ENCODE measurements around the gene BSX. TPM values are rescaled to one million over a fixed set of nuclear protein-coding genes. Genes with fewer than 3 reads are reported as not detected.

The BSX gene
- not detected in 2 replicates for total RNA-seq
- total RNA-seq (2013): not detected
- not detected in 2 replicates for polyA plus RNA-seq
- not detected in 2 replicates for polyA minus RNA-seq

DNA sequence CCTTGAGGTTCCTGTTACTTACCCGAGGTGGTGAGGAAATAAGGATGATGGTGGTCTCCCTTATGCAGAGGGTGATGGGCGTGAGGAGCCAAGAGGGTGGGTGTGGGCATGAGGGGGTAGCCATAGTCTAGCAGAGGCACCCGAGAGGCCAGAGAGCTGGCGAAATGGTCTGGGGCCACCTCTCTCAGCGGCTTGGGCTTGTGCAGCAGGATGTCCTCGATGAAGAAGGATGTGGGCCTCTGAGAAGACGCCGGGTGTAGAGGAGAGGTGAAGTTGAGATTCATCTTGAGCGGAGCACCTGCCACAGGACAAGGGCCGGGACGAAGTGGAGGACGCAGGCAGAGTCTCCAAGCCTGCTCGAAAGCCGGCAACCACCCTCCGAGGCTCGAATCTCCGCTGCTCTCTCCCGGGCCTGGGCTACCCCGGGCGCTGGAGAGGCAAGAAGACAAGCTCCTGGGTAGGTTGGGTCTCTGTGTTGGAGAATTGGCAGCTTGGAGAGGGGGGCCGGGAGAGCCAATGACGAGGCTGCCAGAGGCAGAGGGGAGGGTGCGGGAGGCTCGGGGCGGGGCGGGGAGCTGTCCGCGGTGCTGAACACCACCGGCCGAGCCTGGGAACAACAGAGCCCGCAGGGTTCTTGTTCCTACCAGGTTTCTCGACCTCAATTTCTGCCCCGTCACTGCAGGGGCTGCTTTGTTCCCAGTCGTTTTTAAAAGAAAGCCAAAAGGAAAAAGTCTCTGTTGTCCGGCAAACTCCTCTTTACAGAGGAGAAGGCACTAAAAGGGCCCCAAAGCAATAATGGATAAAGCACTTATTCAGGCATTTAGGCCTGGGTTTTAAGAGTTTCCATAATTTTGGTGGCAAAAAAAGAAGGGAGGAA, at the start of gene BSX:
Gene BSX, minus strand, starts transcription at position 447 of the 877 bp plus-strand sequence. Its CDS starts 163 bp downstream, at position 284.
- Histone ChIP-seq H3K9ac (ENCODE audit: low read length) (no peak within 1 kb of the TSS), H3K9me3 (ENCODE audit: control extremely low read depth in 1 of 3, control insufficient read depth in 2 of 3, insufficient read depth in 1 of 3, low read length in 2 of 3) (peaks cover 0 to 35% (median 0%) of the 10 kb centered on the region in 3 donors), H2AFZ (ENCODE audit: insufficient read depth, low read depth, low read length, poor library complexity, severe bottlenecking) (no peak within 1 kb of the TSS), H4K20me1 (ENCODE audit: control insufficient read depth, insufficient read depth, low read length, poor library complexity, severe bottlenecking) (no peaks in the 10 kb centered on the region), H3K4me3 (ENCODE audit: control extremely low read depth in 1 of 5, extremely low read depth in 1 of 5, insufficient read depth in 1 of 5, low read depth in 2 of 5, low read length in 4 of 5) (no peak within 1 kb of the TSS), H3K36me3 (replicated peaks in 1 of 2; ENCODE audit: control extremely low read depth in 1 of 2, control insufficient read depth in 1 of 2, extremely low read depth in 1 of 2, insufficient read depth in 2 of 2, low read length in 1 of 2) (no peaks in the 10 kb centered on the region), H3K27me3 (replicated peaks in 1 of 4; ENCODE audit: control extremely low read depth in 1 of 4, control insufficient read depth in 3 of 4, insufficient read depth in 4 of 4, low read length in 3 of 4) (peaks cover 0 to 87% (median 74%) of the 10 kb centered on the region in 4 experiments), H3K79me2 (ENCODE audit: control insufficient read depth, insufficient read depth, low read length) (no peaks in the 10 kb centered on the region), H3K27ac (ENCODE audit: low read length in 2 of 2) (no peak within 1 kb of the TSS), H3K4me2 (replicated peaks; ENCODE audit: low read depth, low read length, poor library complexity, severe bottlenecking) (no peak within 1 kb of the TSS), H3K4me1 (ENCODE audit: control insufficient read depth in 2 of 2, insufficient read depth in 2 of 2, low read length in 2 of 2) (peaks cover 26 to 45% of the 10 kb centered on the region in 2 donors)
- ChIA-PET POLR2A (no interaction called here), CTCF (no interaction called here)
- TF ChIP-seq, protein P1, sequence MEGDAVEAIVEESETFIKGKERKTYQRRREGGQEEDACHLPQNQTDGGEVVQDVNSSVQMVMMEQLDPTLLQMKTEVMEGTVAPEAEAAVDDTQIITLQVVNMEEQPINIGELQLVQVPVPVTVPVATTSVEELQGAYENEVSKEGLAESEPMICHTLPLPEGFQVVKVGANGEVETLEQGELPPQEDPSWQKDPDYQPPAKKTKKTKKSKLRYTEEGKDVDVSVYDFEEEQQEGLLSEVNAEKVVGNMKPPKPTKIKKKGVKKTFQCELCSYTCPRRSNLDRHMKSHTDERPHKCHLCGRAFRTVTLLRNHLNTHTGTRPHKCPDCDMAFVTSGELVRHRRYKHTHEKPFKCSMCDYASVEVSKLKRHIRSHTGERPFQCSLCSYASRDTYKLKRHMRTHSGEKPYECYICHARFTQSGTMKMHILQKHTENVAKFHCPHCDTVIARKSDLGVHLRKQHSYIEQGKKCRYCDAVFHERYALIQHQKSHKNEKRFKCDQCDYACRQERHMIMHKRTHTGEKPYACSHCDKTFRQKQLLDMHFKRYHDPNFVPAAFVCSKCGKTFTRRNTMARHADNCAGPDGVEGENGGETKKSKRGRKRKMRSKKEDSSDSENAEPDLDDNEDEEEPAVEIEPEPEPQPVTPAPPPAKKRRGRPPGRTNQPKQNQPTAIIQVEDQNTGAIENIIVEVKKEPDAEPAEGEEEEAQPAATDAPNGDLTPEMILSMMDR (IDR thresholded peaks at IDR 0.05): no peak
- no peak for TF ChIP-seq EZH2 (IDR thresholded peaks at IDR 0.05; ENCODE audit: borderline replicate concordance, insufficient read depth, low read depth, low read length, poor library complexity, severe bottlenecking)
- Mint-ChIP-seq H3K27ac (peak within 1 kb of the TSS; percentile 3), H3K27me3 (peaks cover 79% of the 10 kb centered on the region), H3K9me3 (ENCODE audit: insufficient read depth) (no peaks in the 10 kb centered on the region), H3K4me1 (peaks cover 27% of the 10 kb centered on the region), H3K4me3 (no peak within 1 kb of the TSS)
- intact Hi-C loops (cut with micrococcal nuclease): no loop called here
- 8% methylated on average over 33 of the region's 35 CpGs for WGBS (ENCODE audit: insufficient coverage)
- DNase-seq (peak; percentile 49), ATAC-seq (ENCODE audit: low read depth) (peak; percentile 31)

DNA sequence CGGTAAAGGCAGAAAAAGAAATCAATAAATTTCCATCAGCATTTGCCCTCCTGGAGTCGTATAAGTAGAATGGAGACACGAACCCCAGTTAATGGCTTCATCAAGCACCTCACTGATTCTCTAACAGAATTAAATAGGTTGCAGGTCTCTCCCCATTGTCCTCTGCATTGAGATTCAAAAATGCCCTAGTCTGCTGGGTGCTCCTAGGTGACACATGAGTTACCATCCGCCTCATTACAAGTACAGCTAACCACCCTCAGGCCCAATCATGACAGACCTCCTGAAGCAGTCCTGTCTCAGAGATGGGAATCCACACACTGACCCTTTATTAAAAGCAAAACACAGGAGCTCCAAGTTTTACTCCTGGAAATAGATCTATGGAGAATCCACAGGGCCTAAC, 48.9 kb upstream of the BSX start:
- Histone ChIP-seq H3K79me2 (ENCODE audit: control insufficient read depth, insufficient read depth, low read length) (no peaks in the 10 kb centered on the region), H3K9me3 (ENCODE audit: control extremely low read depth in 1 of 3, control insufficient read depth in 2 of 3, insufficient read depth in 1 of 3, low read length in 2 of 3) (no peaks in the 10 kb centered on the region), H3K4me1 (ENCODE audit: control insufficient read depth in 2 of 2, insufficient read depth in 2 of 2, low read length in 2 of 2) (no peaks in the 10 kb centered on the region), H3K27ac (ENCODE audit: low read length in 2 of 2) (no peak overlapping the region), H2AFZ (ENCODE audit: insufficient read depth, low read depth, low read length, poor library complexity, severe bottlenecking) (no peak overlapping the region), H3K27me3 (replicated peaks in 1 of 4; ENCODE audit: control extremely low read depth in 1 of 4, control insufficient read depth in 3 of 4, insufficient read depth in 4 of 4, low read length in 3 of 4) (no peaks in the 10 kb centered on the region), H4K20me1 (ENCODE audit: control insufficient read depth, insufficient read depth, low read length, poor library complexity, severe bottlenecking) (no peaks in the 10 kb centered on the region), H3K9ac (ENCODE audit: low read length) (no peak overlapping the region), H3K4me3 (ENCODE audit: control extremely low read depth in 1 of 5, extremely low read depth in 1 of 5, insufficient read depth in 1 of 5, low read depth in 2 of 5, low read length in 4 of 5) (no peak overlapping the region), H3K4me2 (replicated peaks; ENCODE audit: low read depth, low read length, poor library complexity, severe bottlenecking) (no peak overlapping the region), H3K36me3 (replicated peaks in 1 of 2; ENCODE audit: control extremely low read depth in 1 of 2, control insufficient read depth in 1 of 2, extremely low read depth in 1 of 2, insufficient read depth in 2 of 2, low read length in 1 of 2) (no peaks in the 10 kb centered on the region)
- Mint-ChIP-seq H3K9me3 (ENCODE audit: insufficient read depth) (no peaks in the 10 kb centered on the region), H3K4me1 (no peaks in the 10 kb centered on the region), H3K4me3 (no peak overlapping the region), H3K27me3 (peaks cover 8% of the 10 kb centered on the region), H3K27ac (no peak overlapping the region)
- intact Hi-C loops (cut with micrococcal nuclease): no loop called here
- TF ChIP-seq EZH2 (IDR thresholded peaks at IDR 0.05; ENCODE audit: borderline replicate concordance, insufficient read depth, low read depth, low read length, poor library complexity, severe bottlenecking): no peak
- TF ChIP-seq, protein P1 (IDR thresholded peaks at IDR 0.05): no peak
- CTCF ChIA-PET: interaction anchor here (0.8 to 1.6 kb wide), 2 partner anchors 9 to 24 kb away, joined by 3 to 8 read pairs; no protein-coding TSS in a partner anchor
- ATAC-seq (ENCODE audit: low read depth) (no peak), DNase-seq (no peak)
- POLR2A ChIA-PET: no interaction called here
- 98% methylated on average over 4 of the region's 4 CpGs for WGBS (ENCODE audit: insufficient coverage)
